Bronchial epithelial cell (primary cell): ENCODE data around the gene SNX25. TPM values are rescaled to one million over a fixed set of nuclear protein-coding genes. Genes with fewer than 3 reads are reported as not detected.

Experiments used
- DNase-seq: peaks from one replicate; pipeline ENCODE4 v3.0.0-alpha.2; 2010; ENCODE audit warnings: low read depth
- FAIRE-seq: peaks from 2 replicates; lab custom pipeline; 2011; peaks lifted over from hg19 to GRCh38; lab: Jason Lieb, UNC
- H3K27me3 ChIP-seq: 2 replicates; pipeline ENCODE4 v1.5.1; 2011; ENCODE audit warnings: low read length; ENCODE audit not compliant: control insufficient read depth, insufficient read depth
- H3K36me3 ChIP-seq: 2 replicates; pipeline ENCODE4 v1.5.1; 2011; ENCODE audit warnings: low read length; ENCODE audit not compliant: control insufficient read depth, insufficient read depth
- H3K4me3 ChIP-seq: 2 replicates; pipeline ENCODE4 v1.5.1; 2011; ENCODE audit warnings: mild to moderate bottlenecking, low read depth, low read length, control low read depth
- CTCF ChIP-seq: IDR thresholded peaks from 2 replicates; pipeline ENCODE4 v1.5.1; 2011; ENCODE audit warnings: mild to moderate bottlenecking, moderate library complexity, low read length, control low read depth, inconsistent platforms; ENCODE audit not compliant: insufficient read depth, severe bottlenecking
- total RNA-seq: library from RNA; depleted of rRNA; stranded (reverse); fragments of >200 nt; gene quantifications from 2 replicates; pipeline ENCODE4 v1.2.1, GENCODE V29; 2014

The SNX25 gene
- total RNA-seq, 1 donor from 2014 or later = 18.4 TPM

GRCh38 chr4:185229021-185229818 is 19.8 kb downstream of the SNX25 start:
- H3K36me3 ChIP-seq = no peaks in the 10 kb centered on the region
- H3K27me3 ChIP-seq = no peaks in the 10 kb centered on the region
- FAIRE-seq (no peak), DNase-seq (no peak)
- TF ChIP-seq CTCF = no peak
- no peak overlapping the region for H3K4me3 ChIP-seq

GRCh38 chr4:185232370-185232769 is 23.0 kb downstream of the SNX25 start:
- Histone ChIP-seq H3K27me3 (no peaks in the 10 kb centered on the region), H3K4me3 (no peak overlapping the region), H3K36me3 (no peaks in the 10 kb centered on the region)
- peak; percentile 42 for DNase-seq
- no peak for TF ChIP-seq CTCF
- no peak for FAIRE-seq

- H3K36me3 ChIP-seq = no peaks in the 10 kb centered on the region
- no peaks in the 10 kb centered on the region for H3K27me3 ChIP-seq
- no peak for FAIRE-seq
- no peak overlapping the region for H3K4me3 ChIP-seq
- no peak for DNase-seq
- TF ChIP-seq CTCF = no peak
Measured at GRCh38 chr4:185235119-185235842, 25.9 kb downstream of the SNX25 start.

GRCh38 chr4:185235843-185236503 is 26.6 kb downstream of the SNX25 start:
- Histone ChIP-seq H3K36me3 (no peaks in the 10 kb centered on the region), H3K4me3 (no peak overlapping the region), H3K27me3 (no peaks in the 10 kb centered on the region)
- DNase-seq (peak; percentile 58), FAIRE-seq (no peak)
- TF ChIP-seq CTCF = no peak

- Histone ChIP-seq H3K27me3 (no peaks in the 10 kb centered on the region), H3K36me3 (no peaks in the 10 kb centered on the region), H3K4me3 (no peak overlapping the region)
- no peak for TF ChIP-seq CTCF
- no peak for FAIRE-seq
- no peak for DNase-seq
Measured at GRCh38 chr4:185237175-185237574, 27.8 kb downstream of the SNX25 start.
